ENCODE measurements around the gene XKR8. TPM values are rescaled to one million over a fixed set of nuclear protein-coding genes. Genes with fewer than 3 reads are reported as not detected.
A peak's percentile ranks its signal among the peaks of the same experiment; 100 is the strongest.
"Not testable (repeated sequence)": the region's sequence is repeated elsewhere in the genome, so short reads cannot be mapped to it uniquely, and the experiment has no call there.

The XKR8 gene
- total and polyA plus RNA-seq, 8 donors, result 4.5 to 9.5 (median 7.5) TPM

GRCh38 chr1:27990920-27991537, 31.3 kb downstream of the XKR8 start:
- Histone ChIP-seq H3K36me3 (peaks cover 0 to 47% (median 17%) of the 10 kb centered on the region in 3 donors), H3K4me1 (no peaks in the 10 kb centered on the region), H3K27me3 (no peaks in the 10 kb centered on the region), H3K9me3 (no peaks in the 10 kb centered on the region), H3K4me3 (no peak overlapping the region), H3K27ac (no peak overlapping the region)
- ATAC-seq, result no peak
- intact Hi-C loops (cut with DNase I), result no loop called here
- no peak for FAIRE-seq
- TF ChIP-seq CTCF (IDR thresholded peaks at IDR 0.05), result no peak
- DNase-seq, result no peak
- WGBS, 2 donors, result 87 to 93% methylated on average over 3 of the region's 3 CpGs

GRCh38 chr1:27992276-27992675, 32.5 kb downstream of the XKR8 start:
- DNase-seq, result no peak
- H3K4me3 ChIP-seq, result no peak overlapping the region
- TF ChIP-seq CTCF (IDR thresholded peaks at IDR 0.05), result no peak
- no peak for FAIRE-seq
- WGBS, 2 donors, result 85% methylated on average over 6 of the region's 6 CpGs
- ATAC-seq, result peak in 1 of 4 donors; percentile 35
- no peaks in the 10 kb centered on the region for H3K4me1 ChIP-seq
- intact Hi-C loops (cut with DNase I), result no loop called here
- H3K27me3 ChIP-seq, result no peaks in the 10 kb centered on the region
- H3K9me3 ChIP-seq, result no peaks in the 10 kb centered on the region
- no peak overlapping the region for H3K27ac ChIP-seq
- peaks cover 5 to 46% (median 17%) of the 10 kb centered on the region in 3 donors for H3K36me3 ChIP-seq

GRCh38 chr1:27993241-27993640, 33.5 kb downstream of the XKR8 start:
- intact Hi-C loops (cut with DNase I), result no loop called here
- FAIRE-seq, result no peak
- H3K27ac ChIP-seq, result no peak overlapping the region

GRCh38 chr1:27994060-27994459, 34.3 kb downstream of the XKR8 start:
- Histone ChIP-seq H3K27me3 (no peaks in the 10 kb centered on the region), H3K36me3 (peaks cover 3 to 43% (median 11%) of the 10 kb centered on the region in 3 donors), H3K27ac (no peak overlapping the region), H3K9me3 (no peaks in the 10 kb centered on the region), H3K4me1 (no peaks in the 10 kb centered on the region), H3K4me3 (no peak overlapping the region)
- peak in 1 of 4 donors; percentile 44 for ATAC-seq
- no peak for DNase-seq
- 83 to 90% methylated on average over 1 of the region's 1 CpG for WGBS, 2 donors
- intact Hi-C loops (cut with DNase I), result no loop called here
- TF ChIP-seq CTCF (IDR thresholded peaks at IDR 0.05), result no peak
- no peak for FAIRE-seq

More at GRCh38 chr1:27993241-27993640, 33.5 kb downstream of the XKR8 start:
- TF ChIP-seq CTCF (IDR thresholded peaks at IDR 0.05), result no peak
- ATAC-seq, result no peak
- DNase-seq, result no peak
- Histone ChIP-seq H3K36me3 (peaks cover 11 to 45% (median 11%) of the 10 kb centered on the region in 3 donors), H3K4me3 (no peak overlapping the region), H3K27me3 (no peaks in the 10 kb centered on the region), H3K9me3 (no peaks in the 10 kb centered on the region), H3K4me1 (no peaks in the 10 kb centered on the region)
- 76 to 77% methylated on average over 3 of the region's 3 CpGs for WGBS, 2 donors

GRCh38 chr1:27994526-27994925, 34.8 kb downstream of the XKR8 start:
- FAIRE-seq; H3K27me3 ChIP-seq; H3K27ac ChIP-seq; intact Hi-C loops (cut with DNase I); H3K4me3 ChIP-seq; ATAC-seq; H3K4me1 ChIP-seq; DNase-seq; H3K9me3 ChIP-seq: not testable (repeated sequence)
- 95 to 100% methylated on average over 6 of the region's 6 CpGs for WGBS, 2 donors
- H3K36me3 ChIP-seq, result peaks cover 3 to 43% (median 11%) of the 10 kb centered on the region in 3 donors

Data from pancreas (tissue), 10 donors.